ENCODE results near the gene GRK1.

The GRK1 gene

DNA sequence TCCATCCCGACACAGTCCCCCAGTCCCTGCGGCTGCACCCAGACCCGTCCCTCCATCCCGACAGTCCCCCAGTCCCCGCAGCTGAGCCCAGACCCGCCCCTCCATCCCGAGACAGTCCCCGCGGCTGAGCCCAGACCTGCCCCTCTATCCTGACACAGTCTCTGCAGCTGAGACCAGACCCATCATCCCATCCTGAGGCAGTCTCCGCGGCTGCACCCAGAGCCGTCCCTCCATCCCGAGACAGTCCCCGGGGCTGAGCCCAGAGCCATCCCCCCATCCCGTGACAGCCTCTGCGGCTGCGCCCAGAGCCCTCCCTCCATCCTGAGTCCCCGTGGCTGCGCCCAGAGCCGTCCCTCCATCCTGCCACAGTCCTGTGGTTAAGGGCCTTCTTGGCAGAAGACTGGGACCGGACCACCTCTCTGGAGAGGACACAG is 63.3 kb downstream of the GRK1 start:
- TF ChIP-seq EZH2phosphoT487 (conservative IDR thresholded peaks at IDR 0.05; ENCODE audit: low read length) (no peak), CTCF (IDR thresholded peaks at IDR 0.05; ENCODE audit: insufficient read depth, low read length, poor library complexity, severe bottlenecking) (no peak)
- Histone ChIP-seq H4K20me1 (ENCODE audit: low read depth, low read length) (no peaks in the 10 kb centered on the region), H3K4me3 (ENCODE audit: insufficient read depth, low read length, poor library complexity, severe bottlenecking) (no peak overlapping the region), H3K9me3 (ENCODE audit: insufficient read depth, low read length) (peaks cover 7% of the 10 kb centered on the region; the same call in 1 of the 2 replicates), H3K79me2 (ENCODE audit: insufficient read depth, low read length) (no peaks in the 10 kb centered on the region), H3K36me3 (ENCODE audit: low read length) (no peaks in the 10 kb centered on the region), H3K27ac (ENCODE audit: low read depth, low read length) (no peak overlapping the region), H3K4me2 (ENCODE audit: low read depth, low read length, poor library complexity, severe bottlenecking) (no peak overlapping the region), H3F3A (ENCODE audit: insufficient read depth) (0 out of 2 replicates have a peak, but pooled peaks cover 4% of the 10 kb centered on the region), H3K9ac (ENCODE audit: low read length) (no peak overlapping the region), H3K9me2 (replicated peaks; ENCODE audit: insufficient read depth, low read length) (no peaks in the 10 kb centered on the region), H3K27me3 (ENCODE audit: low read length) (no peaks in the 10 kb centered on the region), H2AFZ (ENCODE audit: low read depth, low read length, severe bottlenecking) (no peak overlapping the region)

- Histone ChIP-seq H3K9me3 (ENCODE audit: insufficient read depth, low read length) (peaks cover 7% of the 10 kb centered on the region; the same call in 1 of the 2 replicates), H3K9ac (ENCODE audit: low read length) (no peak overlapping the region), H3K79me2 (ENCODE audit: insufficient read depth, low read length) (no peaks in the 10 kb centered on the region), H3K4me2 (ENCODE audit: low read depth, low read length, poor library complexity, severe bottlenecking) (no peak overlapping the region), H3K27me3 (ENCODE audit: low read length) (no peaks in the 10 kb centered on the region), H3K4me3 (ENCODE audit: insufficient read depth, low read length, poor library complexity, severe bottlenecking) (no peak overlapping the region), H3K27ac (ENCODE audit: low read depth, low read length) (no peak overlapping the region), H3K36me3 (ENCODE audit: low read length) (no peaks in the 10 kb centered on the region), H2AFZ (ENCODE audit: low read depth, low read length, severe bottlenecking) (no peak overlapping the region), H3F3A (ENCODE audit: insufficient read depth) (0 out of 2 replicates have a peak, but pooled peaks cover 4% of the 10 kb centered on the region), H3K9me2 (replicated peaks; ENCODE audit: insufficient read depth, low read length) (no peaks in the 10 kb centered on the region), H4K20me1 (ENCODE audit: low read depth, low read length) (no peaks in the 10 kb centered on the region)
- no peak for TF ChIP-seq EZH2phosphoT487 (conservative IDR thresholded peaks at IDR 0.05; ENCODE audit: low read length)
- no peak for TF ChIP-seq CTCF (IDR thresholded peaks at IDR 0.05; ENCODE audit: insufficient read depth, low read length, poor library complexity, severe bottlenecking)
Measured at GRCh38 chr13:113730831-113731191, 63.8 kb downstream of the GRK1 start.

GRCh38 chr13:113731192-113732175 is 64.5 kb downstream of the GRK1 start:
- Histone ChIP-seq H3F3A (ENCODE audit: insufficient read depth) (0 out of 2 replicates have a peak, but pooled peaks cover 4% of the 10 kb centered on the region), H3K27ac (ENCODE audit: low read depth, low read length) (no peak overlapping the region), H3K9ac (ENCODE audit: low read length) (no peak overlapping the region), H3K79me2 (ENCODE audit: insufficient read depth, low read length) (no peaks in the 10 kb centered on the region), H4K20me1 (ENCODE audit: low read depth, low read length) (no peaks in the 10 kb centered on the region), H3K36me3 (ENCODE audit: low read length) (no peaks in the 10 kb centered on the region), H3K4me3 (ENCODE audit: insufficient read depth, low read length, poor library complexity, severe bottlenecking) (no peak overlapping the region), H2AFZ (ENCODE audit: low read depth, low read length, severe bottlenecking) (no peak overlapping the region), H3K4me2 (ENCODE audit: low read depth, low read length, poor library complexity, severe bottlenecking) (no peak overlapping the region), H3K27me3 (ENCODE audit: low read length) (no peaks in the 10 kb centered on the region), H3K9me3 (ENCODE audit: insufficient read depth, low read length) (peaks cover 7% of the 10 kb centered on the region; the same call in 1 of the 2 replicates), H3K9me2 (replicated peaks; ENCODE audit: insufficient read depth, low read length) (no peaks in the 10 kb centered on the region)
- TF ChIP-seq EZH2phosphoT487 (conservative IDR thresholded peaks at IDR 0.05; ENCODE audit: low read length) (no peak), CTCF (IDR thresholded peaks at IDR 0.05; ENCODE audit: insufficient read depth, low read length, poor library complexity, severe bottlenecking) (no peak)

Data from SU-DHL-6 (cell line).